Epithelial cell of prostate (primary cell): Measurements from ENCODE around the gene NECAB3.
A peak's percentile ranks its signal among the peaks of the same experiment; 100 is the strongest.

Source experiments
- DNase-seq: peaks from one replicate; pipeline ENCODE4 v3.0.0-alpha.2; 2011; ENCODE audit warnings: low read depth, low spot score
- H3K27ac ChIP-seq: fragments of 450-650 bp; 2 replicates; pipeline ENCODE4 v1.5.1; 2017; ENCODE audit warnings: mild to moderate bottlenecking

The NECAB3 gene

DNA sequence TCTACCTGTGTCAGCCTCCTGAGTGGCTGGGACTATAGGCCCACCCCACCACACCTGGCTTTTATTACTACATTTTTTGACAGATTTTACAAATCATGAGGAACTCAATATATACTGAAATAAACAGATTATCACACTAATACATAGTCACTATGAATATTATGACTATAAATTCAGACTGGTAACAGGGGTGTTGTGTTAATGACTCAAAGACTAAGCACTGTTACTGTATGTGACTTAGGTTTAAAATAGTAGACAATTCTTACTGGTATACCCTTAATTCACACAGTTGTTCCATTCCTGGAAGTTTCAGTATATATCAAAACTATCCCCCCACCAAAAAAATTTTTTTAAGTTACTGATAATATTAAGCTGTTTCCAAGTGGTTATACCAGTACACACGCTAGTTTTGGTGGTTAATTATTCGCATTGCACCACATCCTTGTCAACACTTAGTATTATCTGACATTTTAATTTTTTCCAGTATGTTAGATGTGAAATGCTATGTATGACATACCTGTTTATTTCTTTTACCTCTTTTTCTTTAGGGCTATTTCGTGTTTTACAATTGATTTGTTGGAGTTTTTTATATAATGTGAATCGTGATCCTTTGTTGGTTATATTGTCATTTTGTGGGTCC lies 46.5 kb downstream of the NECAB3 start:
- no peak overlapping the region for H3K27ac ChIP-seq
- no peak for DNase-seq

DNA sequence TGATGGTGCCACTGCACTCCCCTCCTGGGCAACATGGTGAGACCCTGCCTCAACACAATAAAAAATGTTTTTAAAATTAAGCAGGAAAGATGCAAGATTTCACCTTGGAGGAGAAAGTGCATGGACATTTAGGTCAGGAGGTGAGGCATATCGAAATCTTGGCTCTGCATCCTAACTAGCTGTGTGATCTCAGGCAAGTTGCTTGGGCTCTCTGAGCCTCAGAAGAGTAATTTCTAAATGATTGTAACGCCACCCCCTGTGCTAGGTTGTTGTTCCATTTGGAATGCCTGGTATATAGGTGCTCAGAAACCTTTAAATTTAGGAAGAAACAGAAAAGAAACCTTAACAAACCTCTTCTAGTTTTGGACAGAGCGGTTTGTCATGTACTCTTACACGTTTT lies 48.0 kb downstream of the NECAB3 start:
- no peak for DNase-seq
- no peak overlapping the region for H3K27ac ChIP-seq

DNA sequence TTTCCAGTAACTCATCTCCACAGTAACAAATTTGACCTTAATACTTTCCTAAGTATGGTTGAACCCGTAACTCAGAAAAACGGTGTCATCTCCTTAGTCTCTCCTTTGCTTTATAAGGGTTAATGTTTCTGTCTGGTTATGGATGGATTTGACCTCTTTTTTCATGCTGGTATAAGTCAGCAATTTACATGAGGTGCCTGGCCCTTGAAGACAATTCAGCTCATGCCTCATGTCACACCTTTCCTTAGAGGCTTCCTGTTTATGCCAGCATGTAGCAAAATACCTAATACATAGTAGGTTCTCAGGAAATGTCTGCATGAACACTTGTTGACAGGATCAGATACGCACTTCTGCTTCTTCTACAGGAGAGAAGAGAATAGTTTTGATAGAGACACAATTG lies 49.8 kb downstream of the NECAB3 start:
- no peak for DNase-seq
- no peak overlapping the region for H3K27ac ChIP-seq

DNA sequence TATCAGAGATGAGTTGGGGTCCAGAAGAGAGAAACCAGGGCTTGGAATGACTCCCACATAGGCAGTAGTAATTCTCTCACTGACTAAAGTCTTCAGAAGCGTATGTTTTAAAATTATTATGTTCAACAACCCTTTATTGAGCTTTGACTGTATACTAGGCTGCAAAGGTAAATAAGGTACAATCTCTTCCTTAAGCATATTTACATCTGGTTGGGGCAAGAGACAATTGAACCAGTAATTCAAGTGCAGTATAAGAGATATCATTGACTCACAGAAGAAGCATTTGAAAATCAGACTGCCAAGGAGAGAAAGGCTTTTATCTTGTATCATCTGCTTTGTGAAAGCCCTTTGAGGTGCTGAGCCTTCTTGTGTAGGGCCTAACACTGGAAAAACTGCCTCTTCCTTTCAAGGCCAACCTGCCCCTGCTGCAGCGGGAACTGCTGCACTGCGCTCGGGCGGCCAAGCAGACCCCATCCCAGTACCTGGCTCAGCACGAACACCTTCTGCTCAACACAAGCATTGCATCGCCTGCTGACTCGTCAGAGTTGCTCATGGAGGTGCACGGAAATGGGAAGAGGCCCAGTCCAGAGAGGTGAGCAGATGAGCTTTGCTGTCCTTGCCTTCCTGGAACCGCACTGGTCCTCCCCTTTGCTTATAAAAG lies 51.4 kb downstream of the NECAB3 start:
- no peak for DNase-seq
- peak overlapping the region; percentile 5 for H3K27ac ChIP-seq

DNA sequence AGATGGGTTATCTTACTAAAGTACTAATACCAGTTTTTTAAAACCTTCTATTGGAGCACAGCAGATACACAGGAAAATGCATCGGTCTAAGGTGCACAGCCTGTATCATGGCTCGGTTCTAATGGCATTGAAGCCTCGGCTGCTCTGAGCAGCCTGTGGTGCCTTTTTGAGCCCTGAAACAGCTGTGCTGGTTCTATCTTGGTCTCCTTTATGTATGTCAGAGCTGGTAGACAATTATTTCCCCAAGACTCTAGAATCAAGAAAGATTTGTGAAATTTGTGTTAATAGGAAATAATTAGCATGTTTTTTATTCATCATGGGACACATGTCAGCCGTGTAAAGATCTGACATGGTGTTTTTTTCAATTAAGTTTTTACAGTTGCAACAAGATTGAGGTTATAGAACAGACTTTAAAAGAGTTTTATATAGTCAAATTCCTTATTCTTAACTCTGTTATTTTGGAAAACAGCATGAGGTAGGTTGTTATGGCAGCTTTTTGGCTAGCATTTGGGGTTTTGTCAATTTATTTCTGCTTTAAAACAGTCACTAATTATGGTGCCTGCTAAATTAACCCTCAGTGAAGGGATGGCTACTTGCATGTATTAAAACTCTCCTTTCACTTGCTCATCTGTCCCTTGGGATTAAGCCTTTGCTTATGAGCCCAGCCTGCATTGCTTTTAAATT lies 52.4 kb downstream of the NECAB3 start:
- H3K27ac ChIP-seq: no peak overlapping the region
- DNase-seq: no peak

- no peak for DNase-seq
These were observed 62.2 kb downstream of the NECAB3 start for GRCh38 chr20:33612001-33612400.

DNA sequence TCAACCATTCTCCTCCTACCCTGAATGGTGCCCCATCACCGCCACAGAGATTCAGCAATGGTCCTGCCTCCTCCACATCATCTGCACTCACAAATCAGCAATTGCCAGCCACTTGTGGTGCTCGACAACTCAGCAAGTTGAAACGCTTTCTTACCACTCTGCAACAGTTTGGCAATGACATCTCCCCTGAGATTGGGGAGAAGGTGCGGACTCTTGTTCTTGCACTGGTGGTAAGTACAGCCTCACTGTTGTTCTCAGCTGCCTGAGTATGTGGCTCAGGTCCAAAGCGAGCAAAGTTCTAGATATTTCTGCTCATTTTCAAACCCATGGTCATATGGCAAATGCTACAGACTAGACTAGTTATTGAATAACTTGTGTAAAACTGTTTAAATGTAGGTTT lies 63.1 kb downstream of the NECAB3 start:
- DNase-seq: no peak
- no peak overlapping the region for H3K27ac ChIP-seq

More at GRCh38 chr20:33612001-33612400, 62.2 kb downstream of the NECAB3 start:
- no peak overlapping the region for H3K27ac ChIP-seq

DNA sequence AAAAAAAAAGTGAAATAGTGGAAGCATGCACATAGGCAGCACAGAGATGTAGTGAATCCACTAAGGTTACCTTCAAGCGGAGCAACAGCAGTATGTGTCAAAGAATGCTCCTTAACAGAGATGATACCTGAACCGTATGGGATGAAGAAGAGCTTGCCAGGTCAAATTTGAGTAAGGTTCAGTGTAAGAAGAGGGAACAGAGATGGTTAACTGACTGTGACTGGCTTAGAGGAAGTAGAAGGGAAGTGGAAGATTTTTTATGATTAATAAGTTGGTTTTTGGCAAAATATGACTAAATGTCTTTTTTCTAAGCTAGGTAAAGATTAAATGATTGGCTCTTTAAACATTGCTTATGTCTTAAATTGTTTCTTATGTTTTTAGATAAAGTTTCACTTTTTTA lies 64.7 kb downstream of the NECAB3 start:
- DNase-seq: no peak
- H3K27ac ChIP-seq: no peak overlapping the region
